Measurements from ENCODE around the gene TMEM89.

Gene TMEM89

GRCh38 chr3:48644898-48645760, 23.6 kb upstream of the TMEM89 start:
- in situ Hi-C loops (cut with MboI; ENCODE audit: low sequenced_read_pairs): no loop called here

GRCh38 chr3:48642605-48643004, 21.0 kb upstream of the TMEM89 start:
- in situ Hi-C loops (cut with MboI; ENCODE audit: low sequenced_read_pairs): no loop called here

- in situ Hi-C loops (cut with MboI; ENCODE audit: low sequenced_read_pairs): no loop called here
Measured at GRCh38 chr3:48641396-48641795, 19.8 kb upstream of the TMEM89 start.

- in situ Hi-C loops (cut with MboI; ENCODE audit: low sequenced_read_pairs): no loop called here
Measured at GRCh38 chr3:48639944-48640606, 18.5 kb upstream of the TMEM89 start.

- in situ Hi-C loops (cut with MboI; ENCODE audit: low sequenced_read_pairs): no loop called here
Measured at GRCh38 chr3:48637305-48637704, 15.7 kb upstream of the TMEM89 start.

GRCh38 chr3:48636149-48636655, 14.6 kb upstream of the TMEM89 start:
- in situ Hi-C loops (cut with MboI; ENCODE audit: low sequenced_read_pairs): no loop called here

- in situ Hi-C loops (cut with MboI; ENCODE audit: low sequenced_read_pairs): no loop called here
Measured at GRCh38 chr3:48635222-48636021, 13.9 kb upstream of the TMEM89 start, which contains the start of gene SLC26A6. Gene SLC26A6, minus strand, starts transcription at chr3:48635461. Its CDS starts 68 bp downstream, at chr3:48635393.

- in situ Hi-C loops (cut with MboI; ENCODE audit: low sequenced_read_pairs): no loop called here
Measured at GRCh38 chr3:48634661-48635221, 13.2 kb upstream of the TMEM89 start.

GRCh38 chr3:48633743-48634142, 12.2 kb upstream of the TMEM89 start:
- in situ Hi-C loops (cut with MboI; ENCODE audit: low sequenced_read_pairs): no loop called here

- in situ Hi-C loops (cut with MboI; ENCODE audit: low sequenced_read_pairs): no loop called here
Measured at GRCh38 chr3:48633256-48633655, 11.7 kb upstream of the TMEM89 start.

- in situ Hi-C loops (cut with MboI; ENCODE audit: low sequenced_read_pairs): no loop called here
Measured at GRCh38 chr3:48631516-48632448, 10.2 kb upstream of the TMEM89 start.

- in situ Hi-C loops (cut with MboI; ENCODE audit: low sequenced_read_pairs): no loop called here
Measured at GRCh38 chr3:48630833-48631232, 9.3 kb upstream of the TMEM89 start.

- in situ Hi-C loops (cut with MboI; ENCODE audit: low sequenced_read_pairs): no loop called here
Measured at GRCh38 chr3:48630407-48630806, 8.8 kb upstream of the TMEM89 start.

GRCh38 chr3:48629894-48630293, 8.3 kb upstream of the TMEM89 start:
- in situ Hi-C loops (cut with MboI; ENCODE audit: low sequenced_read_pairs): no loop called here

- in situ Hi-C loops (cut with MboI; ENCODE audit: low sequenced_read_pairs): no loop called here
Measured at GRCh38 chr3:48628277-48629017, 6.9 kb upstream of the TMEM89 start.

GRCh38 chr3:48625600-48625999, 4.0 kb upstream of the TMEM89 start:
- in situ Hi-C loops (cut with MboI; ENCODE audit: low sequenced_read_pairs): no loop called here

- in situ Hi-C loops (cut with MboI; ENCODE audit: low sequenced_read_pairs): no loop called here
Measured at GRCh38 chr3:48624767-48625166, 3.2 kb upstream of the TMEM89 start.

GRCh38 chr3:48623851-48624547, 2.4 kb upstream of the TMEM89 start:
- in situ Hi-C loops (cut with MboI; ENCODE audit: low sequenced_read_pairs): no loop called here
